ENCODE measurements around the gene GPR52.

Gene GPR52

GRCh38 chr1:174469052-174469451, 21.3 kb downstream of the GPR52 start:
- no peak for DNase-seq

- DNase-seq = no peak
Observed at GRCh38 chr1:174469687-174470086, 21.9 kb downstream of the GPR52 start.

- no peak for DNase-seq
Observed at GRCh38 chr1:174479281-174479680, 31.5 kb downstream of the GPR52 start.

- DNase-seq = no peak
Observed at GRCh38 chr1:174480324-174480723, 32.6 kb downstream of the GPR52 start.

- DNase-seq = no peak
Observed at GRCh38 chr1:174491606-174492005, 43.8 kb downstream of the GPR52 start.

GRCh38 chr1:174497478-174497877, 49.7 kb downstream of the GPR52 start:
- no peak for DNase-seq
